NCI-H1092 treated with DMSO at 0.1 percent for 48 hours (cell line): ENCODE data around the gene CFAP221.

ENCODE experiments used
- DNase-seq: peaks from one replicate; lab custom pipeline; 2025; lab: John Stamatoyannopoulos, UW

The CFAP221 gene

DNA sequence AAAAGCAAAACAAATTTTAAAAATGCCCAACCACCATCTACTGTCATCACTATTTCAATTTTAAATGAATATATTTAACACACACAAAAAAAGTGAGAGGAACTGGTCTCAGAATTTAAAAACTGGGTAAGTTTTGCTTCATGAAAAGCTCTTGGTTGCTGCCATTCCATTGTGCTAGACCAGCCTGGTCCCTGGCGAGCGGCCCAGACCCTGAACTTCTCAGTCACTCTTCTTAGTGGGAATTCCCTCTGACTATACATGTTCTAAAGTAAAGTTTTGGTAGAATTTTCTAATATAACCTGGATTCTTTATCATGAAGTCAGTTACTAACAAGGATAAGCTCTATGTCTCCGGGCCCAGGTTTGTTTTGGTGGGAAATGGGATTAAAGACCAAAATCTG, 99.9 kb downstream of the CFAP221 start:
- DNase-seq = no peak

DNA sequence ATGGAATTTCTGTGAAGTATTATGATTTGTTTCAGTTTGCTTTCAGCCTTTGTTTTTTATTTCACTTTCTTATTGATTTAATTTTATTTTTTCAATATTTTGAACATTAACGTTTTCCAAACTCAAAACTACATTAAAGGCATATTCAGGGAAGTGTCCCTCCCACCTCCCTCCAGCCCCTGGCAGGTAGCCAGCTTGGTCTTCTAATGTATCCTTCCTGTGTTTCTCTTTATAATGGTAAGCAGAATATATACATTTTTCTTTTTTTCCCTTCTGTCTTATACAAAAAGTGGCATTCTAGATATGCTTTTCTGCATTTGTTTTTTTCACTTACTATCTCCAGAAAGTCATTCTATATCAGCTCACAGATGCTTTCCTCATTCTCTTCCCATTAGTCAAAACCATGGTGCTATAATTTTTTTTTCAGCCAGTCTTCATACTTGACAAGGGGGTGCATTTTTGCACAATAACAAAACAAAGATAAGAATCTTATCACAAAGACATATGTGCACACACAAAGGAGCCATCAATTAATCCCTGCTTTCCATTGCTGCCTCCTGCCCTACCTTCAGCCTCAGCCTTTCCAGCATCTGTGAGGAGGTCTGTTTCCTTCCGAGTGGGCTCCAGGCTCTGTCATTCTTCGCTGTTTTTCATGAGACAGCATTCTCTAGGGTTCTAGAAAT, 101.1 kb downstream of the CFAP221 start:
- no peak for DNase-seq

- no peak for DNase-seq
Observed at GRCh38 chr2:119646149-119646548, 101.9 kb downstream of the CFAP221 start.

DNA sequence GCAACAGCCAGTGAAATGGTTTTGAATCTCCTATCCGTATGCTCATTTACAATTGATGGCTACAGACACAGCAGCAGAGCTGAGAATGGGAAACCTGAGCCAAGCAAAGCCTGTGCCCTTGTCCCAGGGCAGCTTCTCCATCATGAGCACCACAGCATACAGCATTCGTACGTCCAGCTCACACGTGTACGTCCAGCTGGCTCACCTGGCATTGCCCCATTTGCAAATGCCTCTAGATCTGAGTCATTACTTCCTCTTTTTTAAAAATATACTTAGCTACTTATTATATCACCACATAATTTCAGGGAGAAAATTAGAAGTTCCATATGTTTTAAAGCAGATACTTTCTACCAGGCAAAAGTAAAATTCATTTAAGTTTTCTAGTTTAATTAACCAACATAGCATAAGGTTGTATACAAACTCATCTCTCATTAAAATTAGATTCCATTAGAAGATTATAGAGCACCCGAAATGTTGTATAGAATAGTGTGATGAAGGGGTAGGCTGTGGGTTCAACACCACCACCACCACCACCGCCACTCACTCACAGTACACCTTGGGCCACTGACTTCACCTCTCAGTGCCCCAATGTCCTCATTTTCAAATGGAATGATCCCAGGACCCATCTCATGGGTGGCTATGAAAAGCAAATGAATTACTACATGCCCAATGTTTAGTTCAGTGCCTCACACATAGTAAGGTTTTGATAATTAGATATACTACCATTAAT, 103.4 kb downstream of the CFAP221 start:
- no peak for DNase-seq

DNA sequence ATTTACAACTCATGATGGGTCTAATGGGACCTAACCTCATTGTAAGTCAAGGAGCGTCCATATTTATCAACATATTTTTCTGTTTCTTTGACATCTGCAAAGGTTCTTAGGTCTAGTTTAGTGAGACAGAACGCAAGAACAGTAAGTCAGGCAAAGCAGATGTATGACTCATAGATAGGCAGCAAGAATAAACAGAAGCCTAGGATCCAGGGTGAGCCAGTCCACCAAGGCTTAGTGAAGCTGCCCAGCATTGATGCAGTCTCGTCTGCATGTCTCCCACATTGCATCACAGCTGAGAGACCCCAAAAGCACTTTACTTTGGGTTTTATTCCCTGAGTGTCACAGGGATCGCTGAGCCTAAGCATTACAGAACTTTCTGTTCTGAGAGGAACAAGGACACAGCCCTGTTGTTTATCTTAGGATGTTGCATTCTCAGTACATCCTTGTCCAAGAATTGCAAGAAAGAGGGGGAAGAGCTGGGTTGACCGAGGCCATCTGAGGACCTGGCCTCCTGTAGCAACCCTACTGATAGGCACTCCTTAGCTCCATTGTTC, 105.2 kb downstream of the CFAP221 start:
- DNase-seq = no peak

DNA sequence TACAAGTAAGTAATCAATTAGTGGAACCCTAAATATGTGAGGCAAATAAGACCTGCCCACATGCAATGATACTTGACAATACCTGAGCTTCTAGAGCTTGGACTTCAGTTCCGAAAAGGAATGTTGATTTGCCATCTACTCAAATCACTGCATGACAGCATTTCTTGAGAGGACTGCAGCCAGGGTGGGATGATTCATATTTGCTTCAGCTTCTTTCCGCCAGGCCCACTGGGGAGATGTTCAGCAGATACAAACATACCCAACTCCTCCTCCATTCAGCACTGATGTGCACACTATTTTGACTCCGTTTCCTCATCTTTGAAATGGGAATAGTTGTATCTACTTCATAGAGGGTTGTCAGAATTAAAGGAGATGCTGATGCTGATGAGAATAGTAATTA, 106.0 kb downstream of the CFAP221 start:
- no peak for DNase-seq

- DNase-seq = no peak
Observed at GRCh38 chr2:119650846-119651370, 106.7 kb downstream of the CFAP221 start.

GRCh38 chr2:119657466-119658145, 113.4 kb downstream of the CFAP221 start:
- DNase-seq = no peak

GRCh38 chr2:119659601-119660342, 115.5 kb downstream of the CFAP221 start:
- DNase-seq = peak; percentile 39

GRCh38 chr2:119660343-119660658, 116.1 kb downstream of the CFAP221 start:
- no peak for DNase-seq

GRCh38 chr2:119662297-119662696, 118.0 kb downstream of the CFAP221 start:
- no peak for DNase-seq

DNA sequence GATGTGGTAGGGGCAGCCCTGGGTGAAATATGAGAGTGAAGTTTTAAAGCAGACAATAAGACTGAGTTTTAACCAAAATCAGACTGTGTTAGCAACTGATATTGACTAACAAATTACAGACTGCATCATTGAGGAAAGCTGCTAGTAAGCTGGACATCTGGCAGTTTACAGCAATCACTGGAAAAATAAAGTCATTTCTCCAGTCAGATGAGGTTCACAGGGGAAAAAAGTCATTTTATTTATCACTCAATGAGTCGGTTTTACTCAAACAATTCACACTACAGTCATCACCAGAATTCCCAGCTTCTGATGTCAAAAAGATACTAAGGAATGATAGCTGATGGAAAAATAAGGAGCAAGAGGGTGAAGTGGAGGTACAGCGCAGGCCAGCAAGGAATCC, 124.3 kb downstream of the CFAP221 start:
- DNase-seq = no peak

DNA sequence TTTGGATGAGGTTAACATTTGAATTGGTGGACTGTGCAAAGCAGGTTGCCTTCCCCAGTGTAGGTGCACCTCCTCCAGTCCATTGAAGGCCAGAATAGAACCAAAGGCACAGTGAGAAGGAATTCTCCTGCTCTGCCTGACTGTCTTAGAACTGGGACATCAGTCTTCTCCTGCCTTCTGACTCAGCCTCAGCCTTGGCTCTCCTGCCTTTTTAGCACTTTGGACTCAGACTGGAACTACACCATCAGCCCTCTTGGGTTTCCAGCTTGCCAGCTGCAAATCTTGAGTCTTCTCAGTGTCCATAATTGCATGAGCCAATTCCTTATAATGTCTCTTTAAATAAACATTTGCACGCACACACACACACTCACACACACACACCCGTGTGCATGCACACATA, 126.8 kb downstream of the CFAP221 start:
- DNase-seq = no peak

DNA sequence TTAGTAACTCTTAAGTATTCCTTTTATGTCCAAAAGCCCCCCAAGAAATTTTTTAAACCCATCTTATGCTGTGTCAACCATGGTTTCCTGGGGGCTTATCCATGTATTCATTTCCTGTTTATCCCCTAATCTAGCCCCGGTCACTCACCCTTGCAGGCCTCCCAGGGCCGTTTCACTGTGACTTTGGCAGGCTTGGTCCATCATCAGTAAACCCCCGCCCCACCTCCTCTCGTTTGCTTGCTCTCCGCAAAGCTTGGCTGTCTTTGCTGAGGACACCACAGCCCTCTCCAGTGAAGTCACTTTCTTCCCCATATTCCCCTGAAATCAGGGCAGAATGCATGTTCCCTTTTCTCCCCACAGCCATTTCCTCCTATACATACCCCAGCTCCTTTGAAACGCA, 127.5 kb downstream of the CFAP221 start:
- no peak for DNase-seq

DNA sequence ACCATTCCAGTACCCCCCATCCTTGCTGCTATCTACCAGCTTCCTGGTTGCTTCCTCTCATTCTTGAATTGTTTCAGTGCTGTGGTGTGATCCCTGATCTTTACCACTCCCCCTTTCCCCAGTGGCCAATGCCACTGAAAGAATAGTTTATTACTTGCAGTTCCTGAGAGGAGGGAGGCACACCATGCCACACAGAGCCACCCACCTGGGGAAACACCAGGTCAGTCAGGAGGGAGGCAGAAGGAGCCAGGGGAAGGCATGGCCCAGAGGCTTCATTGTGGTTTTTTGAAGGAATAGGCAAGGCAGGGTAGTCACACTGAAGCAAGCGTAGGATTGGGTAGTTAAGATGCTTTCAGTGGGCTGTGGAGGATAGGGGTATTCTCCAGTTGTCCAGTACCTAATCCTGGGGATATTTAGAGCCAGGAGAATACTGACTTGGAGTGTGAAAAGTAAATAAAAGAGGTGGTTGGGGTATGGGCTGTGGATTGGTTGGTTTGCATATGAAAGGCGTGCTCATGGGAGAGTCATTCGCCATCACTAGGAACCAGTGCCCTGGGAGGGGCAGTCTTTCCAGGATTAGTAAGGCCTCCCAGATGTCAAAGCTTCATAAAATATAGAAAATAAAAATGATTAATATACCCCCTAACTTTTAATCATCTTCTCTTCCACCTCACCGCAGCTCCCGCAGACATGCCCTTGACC, 128.1 kb downstream of the CFAP221 start:
- DNase-seq = no peak

GRCh38 chr2:119673796-119674195, 129.5 kb downstream of the CFAP221 start:
- no peak for DNase-seq

GRCh38 chr2:119674711-119675500, 130.7 kb downstream of the CFAP221 start:
- DNase-seq = peak; percentile 40

- peak; percentile 89 for DNase-seq
Observed at GRCh38 chr2:119678021-119678656, 133.9 kb downstream of the CFAP221 start.

- no peak for DNase-seq
Observed at GRCh38 chr2:119679526-119679837, 135.2 kb downstream of the CFAP221 start.

DNA sequence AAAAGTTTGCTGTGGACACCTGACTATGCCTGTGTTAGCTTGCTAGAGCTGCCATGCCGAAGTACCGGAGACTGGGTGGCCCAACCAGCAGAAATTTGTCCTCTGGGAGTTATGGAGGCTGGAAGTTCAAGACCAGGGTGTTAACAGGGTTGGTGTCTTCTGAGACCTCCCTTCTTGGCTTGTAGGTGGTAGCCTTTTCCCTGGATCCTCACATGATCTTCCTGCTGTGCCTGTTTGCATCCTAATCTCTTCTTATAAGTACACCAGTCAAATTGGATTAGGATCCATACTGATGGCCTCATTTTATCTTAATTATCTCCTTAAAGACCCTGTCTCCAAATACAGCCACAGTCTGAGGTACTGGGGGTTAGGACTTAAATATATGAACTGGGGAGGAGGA, 135.6 kb downstream of the CFAP221 start:
- DNase-seq = no peak
